Right cardiac atrium (tissue), 5 donors: ENCODE measurements around the gene CARD19. TPM values are rescaled to one million over a fixed set of nuclear protein-coding genes. Genes with fewer than 3 reads are reported as not detected.

Experiments used
- ATAC-seq, 2 donors: fragments of 200-7000 bp; cut with Tn5 transposase; one replicate each; pipeline versions ENCODE4 v1.8.0 to v1.9.1; 2020; ENCODE audit warnings: moderate library complexity in 2 of 2, mild to moderate bottlenecking in 1 of 2
- DNase-seq, 3 donors: peaks; one replicate each; pipeline ENCODE4 v3.0.0-alpha.2; 2020
- H3K27ac ChIP-seq: one replicate; pipeline ENCODE4 v1.5.1; 2013; ENCODE audit warnings: mild to moderate bottlenecking, low read length, control low read depth, moderate library complexity
- H3K27me3 ChIP-seq: one replicate; pipeline ENCODE4 v1.6.1; 2013; ENCODE audit not compliant: control insufficient read depth, insufficient read depth
- H3K4me1 ChIP-seq: one replicate; pipeline ENCODE4 v1.6.1; 2013; ENCODE audit warnings: low read length; ENCODE audit not compliant: control insufficient read depth, insufficient read depth
- H3K4me3 ChIP-seq: one replicate; pipeline ENCODE4 v1.5.1; 2013; ENCODE audit warnings: low read length, control low read depth
- H3K9me3 ChIP-seq: one replicate; pipeline ENCODE4 v1.6.1; 2013; ENCODE audit warnings: low read length; ENCODE audit not compliant: control insufficient read depth
- WGBS: extraction: QIAGEN DNeasy Blood & Tissue Kit; methylation state at CpG from one replicate; pipeline ENCODE4 v1.1.7; 2013; 5-methylcytosine and 5-hydroxymethylcytosine counted together
- intact Hi-C, 4 donors: fragments of 100-400 bp; cut with DNase I; formaldehyde crosslinking; loops; one replicate each; pipeline versions ENCODE4 v1.11.0 to v1.14.0; 2022 to 2023
- polyA plus RNA-seq: library from polyadenylated mRNA; stranded (reverse); fragments of 200-250 nt; gene quantifications from one replicate; pipeline ENCODE4 v1.2.3, GENCODE V29; 2013
- total RNA-seq, 4 donors: library from RNA; stranded (reverse); fragmentation: NEBNext Ultra II Directional; extraction: Animal tissue kit (Norgen Biotek cat#: 25700); gene quantifications; one replicate each; pipeline ENCODE4 v1.2.1, GENCODE V29; 2021
- donor health status: healthy with polysubstance abuse.
- donor health status: DM: no; HTN: yes; CAD: no.
- donor health status: DM: no; HTN: no; CAD: no.
- donor health status: DM: no; HTN: yes; CAD: no; lungs with severe emphysema.
- donor health status: DM: yes; HTN: yes; CAD: no.

CARD19 gene
- total and polyA plus RNA-seq, 5 donors = 17.7 to 30.3 (median 25.6) TPM

DNA sequence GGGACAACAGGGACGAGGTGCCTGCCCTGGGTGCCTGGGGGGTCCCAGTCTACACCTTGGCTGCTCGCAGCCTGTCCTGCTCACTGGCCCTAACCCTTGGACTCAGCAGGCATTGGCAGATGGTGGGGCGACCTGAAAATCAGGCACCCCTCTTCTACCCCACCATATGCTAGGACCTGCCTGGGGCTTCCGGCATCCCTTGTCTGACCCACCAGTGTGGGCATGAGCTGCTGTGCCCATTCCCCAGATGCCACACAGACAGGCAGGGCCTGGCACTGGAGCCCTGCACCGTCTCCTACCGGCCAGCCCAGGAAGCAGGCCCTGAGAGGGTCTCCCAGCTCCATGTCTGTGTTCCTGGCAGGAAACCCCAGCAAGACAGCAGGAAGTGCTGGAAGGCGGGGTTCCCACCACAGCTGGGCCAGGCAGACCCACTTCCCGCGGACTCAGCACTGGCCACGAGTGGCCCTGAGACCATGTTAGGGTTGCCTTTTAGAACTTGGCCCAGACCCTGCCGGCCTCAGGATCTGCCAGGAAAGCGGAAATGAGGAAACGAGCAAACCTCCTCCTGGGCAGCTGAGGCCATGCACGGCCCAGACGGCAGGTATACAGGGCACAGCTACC is 35.0 kb downstream of the CARD19 start:
- intact Hi-C loops = no loop called here
- ATAC-seq = no peak

DNA sequence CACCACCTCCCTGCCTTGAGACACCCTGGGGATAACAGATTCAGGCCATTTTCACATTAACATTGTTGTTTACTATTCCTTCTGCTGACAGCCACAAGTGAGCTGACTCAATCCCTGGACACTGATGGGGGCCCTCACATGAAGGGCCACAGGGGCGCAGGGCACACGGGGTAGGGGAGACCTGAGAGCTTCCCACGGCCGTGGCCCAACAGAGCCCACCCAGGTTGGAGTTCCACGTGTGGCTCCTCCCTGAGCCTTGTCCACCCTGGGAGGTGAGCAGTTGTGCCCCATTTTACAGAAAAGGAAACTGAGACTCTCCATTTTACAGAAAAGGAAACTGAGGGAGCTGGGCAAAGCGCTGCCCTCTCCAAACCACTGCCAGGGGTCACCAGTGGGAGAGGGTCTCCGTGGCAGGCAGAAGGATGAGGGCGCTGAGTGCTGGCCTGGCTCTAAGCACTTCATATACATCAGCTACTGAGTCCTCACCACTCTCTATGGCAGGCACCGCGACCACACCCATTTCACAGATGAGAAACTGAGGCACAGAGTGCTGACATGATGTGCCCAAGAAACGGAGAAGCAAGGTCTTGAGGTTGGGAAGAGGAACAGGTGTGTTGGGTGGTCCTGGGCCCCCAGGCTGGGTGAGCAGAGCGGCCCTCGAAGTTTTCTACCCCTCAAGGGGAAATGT is 35.7 kb downstream of the CARD19 start:
- Histone ChIP-seq H3K9me3 (no peaks in the 10 kb centered on the region), H3K4me3 (no peak overlapping the region), H3K27ac (peak overlapping the region; percentile 37), H3K4me1 (peaks cover 21% of the 10 kb centered on the region), H3K27me3 (no peaks in the 10 kb centered on the region)
- peak in 1 of 3 donors; percentile 59 for DNase-seq
- ATAC-seq = no peak
- intact Hi-C loops = no loop called here
- WGBS = 91% methylated on average over 13 of the region's 13 CpGs

More for the DNA sequence above, 35.0 kb downstream of the CARD19 start:
- Histone ChIP-seq H3K4me3 (no peak overlapping the region), H3K4me1 (peaks cover 21% of the 10 kb centered on the region), H3K27me3 (no peaks in the 10 kb centered on the region), H3K27ac (peak overlapping the region; percentile 37), H3K9me3 (no peaks in the 10 kb centered on the region)
- 57% methylated on average over 15 of the region's 15 CpGs for WGBS
- DNase-seq = peak; percentile 59 to 85 (median 82)

DNA sequence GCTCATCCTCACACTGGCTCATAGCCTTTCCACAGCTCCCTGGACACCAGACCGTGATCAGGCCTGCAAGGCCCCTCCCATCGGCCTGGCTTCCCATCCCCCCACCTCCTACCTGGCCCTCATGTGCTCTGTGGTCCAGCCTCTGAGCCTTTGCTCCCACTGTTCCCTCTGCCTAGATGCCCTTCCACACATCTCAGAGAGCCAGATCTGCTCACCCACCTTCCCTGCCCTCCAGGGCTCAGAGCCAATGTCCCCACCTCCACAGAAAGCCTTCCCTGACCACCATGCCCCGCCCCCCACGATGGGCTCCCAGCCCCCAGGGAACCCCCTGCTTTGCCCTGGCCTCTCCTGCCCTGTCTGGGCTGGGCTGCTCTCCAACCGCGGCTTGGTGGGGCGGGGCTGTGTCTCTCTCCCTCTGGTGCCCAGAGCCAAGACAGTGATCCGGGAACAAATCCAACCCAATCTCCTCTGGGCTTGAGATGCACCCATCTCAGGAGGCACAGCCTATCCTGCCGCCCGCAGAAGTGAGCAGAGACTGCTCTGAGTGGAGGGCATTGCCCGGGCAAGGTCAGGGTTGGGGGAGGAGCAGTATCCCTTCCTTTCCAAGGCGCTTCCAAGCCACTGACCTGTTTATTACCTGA is 36.4 kb downstream of the CARD19 start:
- intact Hi-C loops = no loop called here
- no peaks in the 10 kb centered on the region for H3K27me3 ChIP-seq
- H3K4me1 ChIP-seq = peaks cover 21% of the 10 kb centered on the region
- peak overlapping the region; percentile 69 for H3K4me3 ChIP-seq
- 29% methylated on average over 12 of the region's 12 CpGs for WGBS
- DNase-seq (peak; percentile 54 to 92 (median 84)), ATAC-seq (peak; percentile 6 to 30)
- no peaks in the 10 kb centered on the region for H3K9me3 ChIP-seq
- H3K27ac ChIP-seq = peak overlapping the region; percentile 88

DNA sequence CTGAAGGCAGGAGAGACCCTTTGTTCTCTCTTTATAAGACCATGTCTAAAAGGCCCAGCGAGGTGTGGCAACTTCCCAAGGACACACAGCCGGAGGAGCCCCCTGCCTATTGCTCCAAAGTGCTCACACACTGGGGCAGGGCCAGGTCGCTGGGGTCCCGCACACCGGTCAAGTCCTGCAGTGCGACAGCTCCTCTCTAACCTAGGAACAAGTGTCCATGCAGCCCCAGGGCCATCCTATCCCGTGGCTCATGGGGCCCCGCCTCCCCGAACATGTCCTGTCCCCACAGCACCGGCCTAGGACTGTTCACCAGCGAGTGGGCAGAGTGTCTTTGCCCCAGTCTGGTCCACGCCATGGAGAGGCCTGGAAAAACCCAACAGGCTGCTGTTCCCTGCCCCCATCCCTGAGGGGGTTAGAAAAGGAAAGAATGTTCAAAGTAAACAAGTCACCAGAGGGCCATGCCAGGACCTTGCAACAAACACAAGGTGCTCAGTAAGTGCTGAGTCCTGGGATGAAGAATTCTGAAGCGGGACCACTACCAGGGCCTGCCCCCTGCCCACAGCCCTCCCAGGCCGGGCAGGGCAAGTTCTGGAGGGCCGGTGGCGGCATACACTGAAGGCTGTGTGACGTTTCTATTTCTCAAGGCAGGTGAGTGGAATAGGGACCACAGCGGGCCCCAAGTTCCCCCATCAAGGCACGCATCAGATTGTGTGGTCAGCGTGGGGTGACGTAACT is 37.1 kb downstream of the CARD19 start:
- peak; percentile 12 for ATAC-seq
- Histone ChIP-seq H3K27ac (peak overlapping the region; percentile 88), H3K27me3 (no peaks in the 10 kb centered on the region), H3K4me3 (peak overlapping the region; percentile 69), H3K9me3 (no peaks in the 10 kb centered on the region), H3K4me1 (peaks cover 21% of the 10 kb centered on the region)
- DNase-seq = peak in 2 of 3 donors; percentile 72 to 78
- intact Hi-C loops = no loop called here
- WGBS = 28% methylated on average over 21 of the region's 21 CpGs

DNA sequence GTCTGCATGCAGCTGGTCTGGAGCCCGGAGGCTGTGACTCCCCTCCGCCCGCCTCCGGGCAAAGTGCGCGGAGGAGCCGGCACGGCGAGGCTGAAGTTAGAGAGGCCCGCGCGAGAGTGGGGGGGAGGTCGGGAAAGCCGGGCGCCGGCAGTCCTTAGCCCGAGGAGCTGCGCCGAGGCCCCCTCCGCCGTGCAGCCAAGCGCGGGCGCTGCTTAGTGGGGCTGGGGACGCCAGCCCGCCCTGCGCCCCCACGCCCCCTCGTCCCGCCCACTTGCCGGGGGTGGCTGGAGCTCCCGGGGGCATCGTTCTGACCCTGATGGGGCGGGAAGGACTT is 37.6 kb downstream of the CARD19 start:
- DNase-seq (peak; percentile 83 to 93 (median 90)), ATAC-seq (peak; percentile 73 to 75)
- peak overlapping the region; percentile 88 for H3K27ac ChIP-seq
- intact Hi-C loops = no loop called here
- under 1% methylated on average over 34 of the region's 34 CpGs for WGBS
- H3K4me1 ChIP-seq = peaks cover 21% of the 10 kb centered on the region
- H3K27me3 ChIP-seq = no peaks in the 10 kb centered on the region
- no peaks in the 10 kb centered on the region for H3K9me3 ChIP-seq
- peak overlapping the region; percentile 69 for H3K4me3 ChIP-seq

DNA sequence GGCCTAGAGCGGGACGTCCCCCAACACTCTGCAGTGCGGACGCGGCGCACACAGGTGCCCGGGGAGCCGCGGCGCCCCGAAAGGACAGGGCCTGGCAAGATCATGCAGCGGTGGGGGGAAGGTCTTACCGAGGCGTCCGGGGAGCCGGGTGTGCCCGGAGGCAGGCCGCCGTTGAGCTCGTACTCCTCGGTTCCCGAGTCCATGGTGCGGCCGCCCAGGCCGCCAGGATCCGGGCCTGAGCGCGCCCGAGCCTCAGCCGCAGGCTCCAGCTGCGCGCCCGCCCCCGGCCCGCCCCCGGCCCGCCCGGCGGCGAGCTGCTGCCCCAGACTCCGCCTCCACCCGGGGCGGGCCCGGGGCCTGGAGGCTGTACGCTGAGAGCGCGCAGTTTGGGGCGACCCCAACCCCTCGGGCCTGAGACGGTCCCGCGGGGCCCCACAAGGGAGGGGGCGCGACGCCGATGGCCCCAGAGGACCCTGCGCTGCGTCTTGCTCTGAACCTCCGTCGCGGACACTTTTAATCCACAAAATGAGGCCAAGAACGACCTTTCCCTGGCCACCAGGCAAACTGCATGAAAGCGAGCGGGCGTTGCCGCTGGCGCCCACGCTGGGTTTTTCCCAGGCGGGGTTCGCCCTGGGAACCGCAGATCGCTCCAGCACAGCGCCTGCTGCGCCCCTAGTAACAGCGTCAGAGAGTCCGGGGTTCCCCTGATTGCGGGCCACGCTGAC is 38.2 kb downstream of the CARD19 start, which contains the start of gene NINJ1:
Gene NINJ1 (minus strand): TSS at position 237 of the 725 bp plus-strand sequence. CDS start 34 bp downstream, at position 203.
- H3K4me1 ChIP-seq = peaks cover 21% of the 10 kb centered on the region
- ATAC-seq (peak; percentile 90), DNase-seq (peak; percentile 77 to 91 (median 90))
- intact Hi-C loops = no loop called here
- WGBS = under 1% methylated on average over 77 of the region's 78 CpGs
- H3K27ac ChIP-seq = peak within 1 kb of the TSS; percentile 88
- no peaks in the 10 kb centered on the region for H3K27me3 ChIP-seq
- no peaks in the 10 kb centered on the region for H3K9me3 ChIP-seq
- peak within 1 kb of the TSS; percentile 69 for H3K4me3 ChIP-seq

DNA sequence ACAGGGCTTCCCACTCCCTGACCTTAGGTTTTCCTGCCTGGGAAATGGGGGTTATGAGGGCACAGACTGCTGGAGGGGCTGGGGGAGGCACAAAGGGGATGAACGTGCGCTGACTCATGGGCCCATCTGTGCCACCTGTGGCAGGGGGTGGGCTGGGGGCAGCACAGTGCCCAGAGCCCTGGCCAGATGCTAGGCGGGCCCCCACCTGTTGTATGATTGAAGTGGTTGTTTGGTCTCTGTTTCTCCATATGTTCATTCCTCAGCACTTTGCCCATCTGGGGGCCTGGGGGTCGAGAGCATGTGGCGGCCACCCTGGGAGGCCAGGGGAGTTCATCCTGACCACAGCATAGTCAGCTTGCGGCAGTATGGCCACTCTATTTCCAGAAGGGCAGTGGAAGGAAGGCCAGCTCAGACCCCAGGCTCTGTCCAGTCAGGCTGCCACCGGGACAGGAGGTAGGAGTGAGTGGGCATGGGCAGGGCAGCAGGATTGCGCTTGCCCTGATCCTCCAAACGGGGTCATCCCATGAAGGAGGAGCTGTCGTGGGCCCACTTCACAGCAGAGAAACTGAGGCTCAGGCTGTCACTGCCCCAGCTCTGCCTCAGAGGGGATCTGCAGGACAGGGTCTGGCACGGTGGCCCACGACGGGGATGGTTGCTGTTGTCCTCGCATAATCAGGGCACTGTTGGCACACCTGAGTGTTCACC is 38.9 kb downstream of the CARD19 start:
- 81% methylated on average over 14 of the region's 14 CpGs for WGBS
- DNase-seq (peak in 1 of 3 donors; percentile 52), ATAC-seq (no peak)
- H3K9me3 ChIP-seq = no peaks in the 10 kb centered on the region
- intact Hi-C loops = no loop called here
- peak overlapping the region; percentile 87 for H3K27ac ChIP-seq
- no peaks in the 10 kb centered on the region for H3K27me3 ChIP-seq
- peaks cover 17% of the 10 kb centered on the region for H3K4me1 ChIP-seq
- H3K4me3 ChIP-seq = peak overlapping the region; percentile 69

DNA sequence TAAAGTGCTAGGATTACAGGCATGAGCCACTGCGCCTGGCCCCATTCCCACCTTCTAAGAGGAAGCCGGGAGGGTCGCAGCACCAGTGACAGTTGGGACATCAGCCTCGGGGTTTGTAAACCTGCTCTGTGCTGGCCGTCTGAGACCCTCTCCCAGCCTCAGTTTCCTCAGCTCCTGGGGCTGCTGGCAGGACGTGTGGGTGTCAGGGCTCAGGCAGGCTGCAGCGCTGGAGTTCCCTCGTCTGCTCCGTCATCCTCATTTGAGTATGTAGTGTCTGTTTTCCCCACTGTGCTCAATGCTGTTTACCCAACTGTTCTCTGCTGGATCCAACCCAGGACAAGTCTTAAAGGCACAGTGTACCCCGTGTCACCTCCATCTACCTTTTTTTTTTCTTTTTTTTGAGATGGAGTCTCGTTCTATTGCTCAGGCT is 40.0 kb downstream of the CARD19 start:
- H3K9me3 ChIP-seq = no peaks in the 10 kb centered on the region
- H3K27me3 ChIP-seq = no peaks in the 10 kb centered on the region
- ATAC-seq = no peak
- intact Hi-C loops = no loop called here
- no peak overlapping the region for H3K4me3 ChIP-seq
- DNase-seq = peak in 1 of 3 donors; percentile 60
- 54% methylated on average over 11 of the region's 11 CpGs for WGBS
- H3K4me1 ChIP-seq = peaks cover 14% of the 10 kb centered on the region
- H3K27ac ChIP-seq = no peak overlapping the region

DNA sequence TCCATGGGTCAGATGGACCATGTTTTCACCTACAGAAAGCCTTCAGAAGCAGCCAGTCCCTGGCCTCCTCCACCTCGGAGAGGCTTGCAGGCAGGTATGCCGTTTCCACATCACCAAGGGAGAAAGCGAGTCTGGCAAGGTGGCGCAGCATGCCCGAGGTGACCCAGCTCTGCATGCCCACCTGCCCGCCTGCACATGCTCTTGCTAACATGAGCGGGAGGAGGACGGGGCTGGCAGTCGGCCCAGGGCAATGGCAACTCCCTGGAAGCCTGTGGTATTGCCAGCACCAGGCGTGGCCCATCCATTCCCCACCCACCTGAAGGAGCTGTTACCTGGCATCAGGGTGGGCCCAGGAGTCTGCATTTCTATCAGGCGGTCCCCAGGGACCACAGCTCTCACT is 41.3 kb downstream of the CARD19 start:
- ATAC-seq = no peak
- WGBS = 87% methylated on average over 11 of the region's 11 CpGs
- H3K27me3 ChIP-seq = no peaks in the 10 kb centered on the region
- no peaks in the 10 kb centered on the region for H3K9me3 ChIP-seq
- H3K27ac ChIP-seq = no peak overlapping the region
- intact Hi-C loops = no loop called here
- H3K4me3 ChIP-seq = no peak overlapping the region
- peak in 1 of 3 donors; percentile 56 for DNase-seq
- peaks cover 3% of the 10 kb centered on the region for H3K4me1 ChIP-seq
